GM19238 (cell line): Measurements from ENCODE around the gene CREB3.

Experiments
- DNase-seq: peaks from one replicate; pipeline ENCODE4 v3.0.0; 2011; ENCODE audit warnings: low spot score; ENCODE audit not compliant: insufficient read length

Gene CREB3

GRCh38 chr9:35774907-35775635 is 42.6 kb downstream of the CREB3 start:
- no peak for DNase-seq

DNA sequence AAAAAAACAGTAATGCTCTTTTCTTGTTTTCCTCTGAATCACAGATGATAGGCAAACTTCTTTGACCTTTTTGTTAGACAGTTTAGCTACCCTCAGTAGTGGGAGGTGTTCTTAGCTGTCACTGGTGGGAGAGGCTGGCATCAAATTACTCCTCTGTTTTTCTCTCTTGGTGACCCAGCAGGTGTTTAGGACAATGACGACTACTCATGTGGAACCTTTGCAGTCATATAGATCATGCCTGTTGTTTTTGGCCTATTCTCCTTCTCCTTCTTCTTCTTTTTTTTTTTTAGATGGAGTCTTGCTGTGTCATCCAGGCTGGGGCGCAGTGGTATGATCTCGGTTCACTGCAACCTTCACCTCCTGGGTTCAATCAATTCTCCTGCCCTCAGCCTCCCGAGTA is 43.6 kb downstream of the CREB3 start:
- no peak for DNase-seq

DNA sequence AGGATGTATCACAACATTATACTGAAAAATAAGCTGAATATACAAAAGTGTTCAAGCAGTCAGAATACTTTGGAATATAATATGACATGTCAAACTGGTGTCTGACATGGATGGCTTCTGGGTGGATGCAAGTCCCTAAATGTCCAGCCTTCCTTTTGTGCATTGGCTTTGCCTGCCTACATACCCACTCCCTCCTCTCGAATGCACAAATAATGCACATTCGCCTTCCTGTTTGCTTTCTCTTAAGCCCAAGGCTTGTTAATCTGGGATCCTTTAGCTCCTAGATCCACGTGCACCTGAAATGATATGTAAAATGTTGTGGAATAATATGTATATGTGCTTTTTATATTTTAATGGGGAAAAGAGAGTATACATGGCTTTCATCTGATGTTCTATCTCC is 46.0 kb downstream of the CREB3 start:
- no peak for DNase-seq

DNA sequence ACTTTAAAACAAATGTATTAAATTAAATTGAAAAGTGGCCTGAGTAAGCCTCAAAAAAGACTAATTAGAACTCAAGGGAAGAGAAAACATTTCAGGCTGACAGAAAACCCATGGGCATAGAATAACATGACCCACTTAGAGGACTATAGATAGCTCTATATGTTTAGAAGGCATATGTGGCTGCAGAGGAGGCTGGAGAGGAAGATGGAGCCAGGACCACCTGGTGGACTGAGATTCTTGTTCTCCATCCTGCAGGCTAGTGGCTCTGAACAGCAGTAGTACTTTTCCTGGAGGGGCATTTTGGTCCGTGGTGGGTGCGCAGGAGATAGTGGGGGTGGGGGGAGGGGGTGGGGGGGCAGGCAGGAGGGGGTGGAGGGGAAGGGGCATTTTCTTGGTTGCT is 48.6 kb downstream of the CREB3 start:
- no peak for DNase-seq

- DNase-seq, result no peak
Observed at GRCh38 chr9:35783418-35783817, 51.0 kb downstream of the CREB3 start.
